SU-DHL-6 (cell line): ENCODE data around the gene AKT1S1.

Source experiments
- H2AFZ ChIP-seq: fragments of 200-600 bp; sonication (generic); 2 replicates; pipeline ENCODE4 v1.6.1; 2014; ENCODE audit warnings: low read depth, mild to moderate bottlenecking, moderate library complexity, mixed read lengths, antibody characterized with exemption, low read length; ENCODE audit not compliant: severe bottlenecking
- H3F3A ChIP-seq: fragments of 200-600 bp; shearing (Covaris generic); 2 replicates; pipeline ENCODE4 v1.6.0; 2016; ENCODE audit warnings: antibody characterized with exemption, mild to moderate bottlenecking; ENCODE audit not compliant: insufficient read depth
- H3K27ac ChIP-seq: fragments of 200-600 bp; sonication (generic); 2 replicates; pipeline ENCODE4 v1.5.1; 2016; ENCODE audit warnings: low read depth, mild to moderate bottlenecking, low read length, moderate library complexity, mixed read lengths
- H3K27me3 ChIP-seq: fragments of 200-600 bp; sonication (generic), shearing (Covaris generic); 2 replicates; pipeline ENCODE4 v1.6.0; 2014; ENCODE audit warnings: mild to moderate bottlenecking, low read length
- H3K36me3 ChIP-seq: fragments of 200-600 bp; sonication (generic); 2 replicates; pipeline ENCODE4 v1.6.1; 2014; ENCODE audit warnings: mild to moderate bottlenecking, low read length, mixed read lengths
- H3K4me2 ChIP-seq: fragments of 300-600, 200-600 bp; shearing (Covaris generic), sonication (generic); 2 replicates; pipeline ENCODE4 v1.6.0; 2014; ENCODE audit warnings: low read length, low read depth, mild to moderate bottlenecking; ENCODE audit not compliant: poor library complexity, severe bottlenecking
- H3K4me3 ChIP-seq: fragments of 200-600 bp; sonication (generic); 2 replicates; pipeline ENCODE4 v1.5.1; 2014; ENCODE audit warnings: antibody characterized with exemption, low read length, mild to moderate bottlenecking, mixed read lengths; ENCODE audit not compliant: insufficient read depth, poor library complexity, severe bottlenecking
- H3K79me2 ChIP-seq: fragments of 200-600 bp; sonication (generic); 2 replicates; pipeline ENCODE4 v1.6.1; 2014; ENCODE audit warnings: mild to moderate bottlenecking, low read length, moderate library complexity; ENCODE audit not compliant: insufficient read depth
- H3K9ac ChIP-seq: fragments of 200-600 bp; sonication (generic); 2 replicates; pipeline ENCODE4 v1.7.0; 2014; ENCODE audit warnings: mild to moderate bottlenecking, low read length
- H3K9me2 ChIP-seq: fragments of 200-600 bp; sonication (generic); replicated peaks from 2 replicates; pipeline ENCODE4 v1.6.1; 2014; ENCODE audit warnings: low read length; ENCODE audit not compliant: insufficient read depth
- H3K9me3 ChIP-seq: fragments of 200-600 bp; sonication (generic); 2 replicates; pipeline ENCODE4 v1.6.1; 2014; ENCODE audit warnings: low read length, mixed read lengths; ENCODE audit not compliant: insufficient read depth
- H4K20me1 ChIP-seq: fragments of 200-600 bp; sonication (generic); 2 replicates; pipeline ENCODE4 v1.6.1; 2014; ENCODE audit warnings: low read depth, mild to moderate bottlenecking, antibody characterized with exemption, low read length, moderate library complexity, mixed read lengths
- CTCF ChIP-seq: fragments of 200-600 bp; sonication (generic); IDR thresholded peaks from one replicate; pipeline ENCODE4 v1.5.1; 2017; ENCODE audit warnings: antibody characterized with exemption, mild to moderate bottlenecking, low read length, moderate library complexity; ENCODE audit not compliant: insufficient read depth, poor library complexity, severe bottlenecking
- EZH2phosphoT487 ChIP-seq: fragments of 200-600 bp; sonication (generic), shearing (Covaris generic); conservative IDR thresholded peaks from 2 replicates; pipeline ENCODE4 v1.6.1; 2018; ENCODE audit warnings: mild to moderate bottlenecking, antibody characterized with exemption, low read length, moderate library complexity, mixed read lengths

AKT1S1 gene

GRCh38 chr19:49911381-49912145 lies 34.4 kb upstream of the AKT1S1 start:
- no peak overlapping the region for H3K4me3 ChIP-seq
- H3F3A ChIP-seq = peaks cover 13% of the 10 kb centered on the region; the same call in 1 of the 2 replicates
- H3K79me2 ChIP-seq = peaks cover 28% of the 10 kb centered on the region; the same call in 1 of the 2 replicates
- no peaks in the 10 kb centered on the region for H3K9me3 ChIP-seq
- H3K9me2 ChIP-seq = no peaks in the 10 kb centered on the region
- H3K4me2 ChIP-seq = no peak overlapping the region
- H4K20me1 ChIP-seq = no peaks in the 10 kb centered on the region
- no peak overlapping the region for H2AFZ ChIP-seq
- H3K36me3 ChIP-seq = no peaks in the 10 kb centered on the region
- no peak for TF ChIP-seq CTCF
- TF ChIP-seq EZH2phosphoT487 = no peak
- peak overlapping the region; percentile 44 for H3K27ac ChIP-seq
- no peaks in the 10 kb centered on the region for H3K27me3 ChIP-seq
- H3K9ac ChIP-seq = no peak overlapping the region; the same call in 1 of the 2 replicates

- Histone ChIP-seq H3K9me3 (no peaks in the 10 kb centered on the region), H3K36me3 (no peaks in the 10 kb centered on the region), H3K9ac (no peak overlapping the region), H3K4me2 (no peak overlapping the region), H3K27ac (no peak overlapping the region), H4K20me1 (no peaks in the 10 kb centered on the region), H3K79me2 (peaks cover 18% of the 10 kb centered on the region; the same call in 1 of the 2 replicates), H2AFZ (no peak overlapping the region), H3F3A (peaks cover 17% of the 10 kb centered on the region; the same call in 1 of the 2 replicates), H3K27me3 (no peaks in the 10 kb centered on the region), H3K4me3 (no peak overlapping the region), H3K9me2 (no peaks in the 10 kb centered on the region)
- no peak for TF ChIP-seq CTCF
- TF ChIP-seq EZH2phosphoT487 = no peak
Measured at GRCh38 chr19:49910179-49910578, 33.0 kb upstream of the AKT1S1 start.

GRCh38 chr19:49908480-49909420 lies 31.6 kb upstream of the AKT1S1 start:
- Histone ChIP-seq H3K9me2 (no peaks in the 10 kb centered on the region), H3K27ac (peak overlapping the region; percentile 46), H3K9me3 (no peaks in the 10 kb centered on the region), H3K9ac (no peak overlapping the region), H3F3A (peaks cover 19% of the 10 kb centered on the region; the same call in 1 of the 2 replicates), H3K4me2 (no peak overlapping the region), H3K4me3 (no peak overlapping the region), H4K20me1 (no peaks in the 10 kb centered on the region), H3K36me3 (no peaks in the 10 kb centered on the region), H3K79me2 (0 out of 2 replicates have a peak, but pooled peaks cover 9% of the 10 kb centered on the region), H3K27me3 (no peaks in the 10 kb centered on the region), H2AFZ (no peak overlapping the region)
- TF ChIP-seq CTCF (no peak), EZH2phosphoT487 (no peak)
